IMR-90 (cell line): ENCODE measurements around the gene NEURL2.

Experiments used
- CTCF ChIP-seq: conservative IDR thresholded peaks from 2 replicates; pipeline ENCODE4 v1.5.1; 2012; ENCODE audit warnings: mild to moderate bottlenecking, low read depth, low read length, improper control_type of control experiment
- FOS ChIP-seq: fragments of 150-350 bp; IDR thresholded peaks from 2 replicates; pipeline ENCODE4 v1.6.1; 2016; ENCODE audit warnings: low read depth, low read length
- MAFK ChIP-seq: IDR thresholded peaks from 2 replicates; pipeline ENCODE4 v1.6.1; 2012; ENCODE audit warnings: low read depth, low read length, improper control_type of control experiment
- POLR2A ChIP-seq: IDR thresholded peaks from 2 replicates; pipeline ENCODE4 v1.6.1; 2012; ENCODE audit warnings: mild to moderate bottlenecking, low read depth, low read length
- SMC3 ChIP-seq: fragments of 150-350 bp; IDR thresholded peaks from 2 replicates; pipeline ENCODE4 v1.6.1; 2016; ENCODE audit warnings: low read depth, mild to moderate bottlenecking, antibody characterized with exemption, low read length, moderate library complexity
- TF ChIP-seq, protein P1 (sequence below): fragments of 150-350 bp; IDR thresholded peaks from 2 replicates; pipeline ENCODE4 v1.6.1; 2017; ENCODE audit warnings: mild to moderate bottlenecking, antibody characterized with exemption, low read length, low read depth

DNA sequence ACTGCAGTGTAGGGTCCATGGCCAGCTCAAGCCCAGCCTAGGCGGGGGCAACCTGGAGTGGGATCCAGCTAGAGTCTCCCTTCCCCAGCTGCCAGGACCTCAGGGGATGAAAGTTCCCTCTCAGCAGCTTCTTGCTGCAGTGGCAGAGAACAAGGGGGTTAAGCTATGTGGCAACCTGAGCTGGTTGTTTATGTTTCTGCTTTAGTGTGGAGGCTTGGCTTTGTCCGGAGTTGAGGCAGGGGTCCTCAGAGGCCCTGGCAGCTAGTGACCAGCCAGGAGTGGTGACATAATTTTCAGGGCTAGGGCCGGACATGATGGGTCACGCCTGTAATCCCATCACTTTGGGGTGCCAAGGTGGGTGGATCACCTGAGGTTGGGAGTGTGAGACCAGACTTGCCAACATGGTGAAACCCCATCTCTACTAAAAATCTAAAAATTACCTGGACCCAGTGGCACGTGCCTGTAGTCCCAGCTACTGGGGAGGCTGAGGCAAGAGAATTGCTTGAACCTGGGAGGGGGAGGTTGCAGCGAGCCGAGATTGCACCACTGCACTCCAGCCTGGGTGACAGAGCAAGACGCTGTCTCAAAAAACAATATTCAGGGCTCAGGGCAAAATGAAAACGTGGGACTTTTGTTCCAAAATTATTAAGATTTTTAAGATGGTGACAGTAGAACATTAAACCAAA lies 35.0 kb upstream of the NEURL2 start:
- no peak for TF ChIP-seq FOS
- TF ChIP-seq MAFK, result no peak
- TF ChIP-seq CTCF, result no peak
- TF ChIP-seq, protein P1, sequence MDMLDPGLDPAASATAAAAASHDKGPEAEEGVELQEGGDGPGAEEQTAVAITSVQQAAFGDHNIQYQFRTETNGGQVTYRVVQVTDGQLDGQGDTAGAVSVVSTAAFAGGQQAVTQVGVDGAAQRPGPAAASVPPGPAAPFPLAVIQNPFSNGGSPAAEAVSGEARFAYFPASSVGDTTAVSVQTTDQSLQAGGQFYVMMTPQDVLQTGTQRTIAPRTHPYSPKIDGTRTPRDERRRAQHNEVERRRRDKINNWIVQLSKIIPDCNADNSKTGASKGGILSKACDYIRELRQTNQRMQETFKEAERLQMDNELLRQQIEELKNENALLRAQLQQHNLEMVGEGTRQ, result no peak
- no peak for TF ChIP-seq POLR2A
- no peak for TF ChIP-seq SMC3
